ENCODE measurements around the gene NFYB. TPM values are rescaled to one million over a fixed set of nuclear protein-coding genes. Genes with fewer than 3 reads are reported as not detected.

NFYB gene
- total RNA-seq, 4 donors from 2014 or later: 27.2 to 47.8 (median 38.2) TPM

- TF ChIP-seq, protein P1, sequence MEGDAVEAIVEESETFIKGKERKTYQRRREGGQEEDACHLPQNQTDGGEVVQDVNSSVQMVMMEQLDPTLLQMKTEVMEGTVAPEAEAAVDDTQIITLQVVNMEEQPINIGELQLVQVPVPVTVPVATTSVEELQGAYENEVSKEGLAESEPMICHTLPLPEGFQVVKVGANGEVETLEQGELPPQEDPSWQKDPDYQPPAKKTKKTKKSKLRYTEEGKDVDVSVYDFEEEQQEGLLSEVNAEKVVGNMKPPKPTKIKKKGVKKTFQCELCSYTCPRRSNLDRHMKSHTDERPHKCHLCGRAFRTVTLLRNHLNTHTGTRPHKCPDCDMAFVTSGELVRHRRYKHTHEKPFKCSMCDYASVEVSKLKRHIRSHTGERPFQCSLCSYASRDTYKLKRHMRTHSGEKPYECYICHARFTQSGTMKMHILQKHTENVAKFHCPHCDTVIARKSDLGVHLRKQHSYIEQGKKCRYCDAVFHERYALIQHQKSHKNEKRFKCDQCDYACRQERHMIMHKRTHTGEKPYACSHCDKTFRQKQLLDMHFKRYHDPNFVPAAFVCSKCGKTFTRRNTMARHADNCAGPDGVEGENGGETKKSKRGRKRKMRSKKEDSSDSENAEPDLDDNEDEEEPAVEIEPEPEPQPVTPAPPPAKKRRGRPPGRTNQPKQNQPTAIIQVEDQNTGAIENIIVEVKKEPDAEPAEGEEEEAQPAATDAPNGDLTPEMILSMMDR (IDR thresholded peaks at IDR 0.05; ENCODE audit: low read depth): no peak
These were observed 765 bp upstream of the NFYB start for GRCh38 chr12:104138797-104139152.

- TF ChIP-seq, protein P1 (IDR thresholded peaks at IDR 0.05; ENCODE audit: low read depth): no peak
These were observed 759 bp downstream of the NFYB start for GRCh38 chr12:104137001-104137901.

DNA sequence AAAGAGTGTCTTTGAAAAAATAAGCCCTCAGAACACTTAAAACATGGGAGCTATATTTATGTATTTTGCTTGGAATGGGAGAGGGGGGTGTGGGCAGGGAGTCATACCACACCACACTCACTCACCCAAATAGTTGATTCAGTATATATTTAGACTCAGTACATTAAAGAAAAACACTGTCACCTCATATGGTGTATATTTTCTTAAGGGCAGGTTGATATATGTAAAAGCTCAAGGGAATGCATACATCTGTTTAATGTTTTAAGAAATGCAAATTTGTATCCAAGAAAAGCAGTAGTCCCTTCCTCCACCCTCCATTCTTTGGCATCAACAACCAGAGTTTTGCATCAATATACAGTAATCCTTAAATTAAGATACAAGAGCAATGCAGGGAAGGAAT is 1.4 kb downstream of the NFYB start:
- TF ChIP-seq, protein P1 (IDR thresholded peaks at IDR 0.05; ENCODE audit: low read depth): no peak

DNA sequence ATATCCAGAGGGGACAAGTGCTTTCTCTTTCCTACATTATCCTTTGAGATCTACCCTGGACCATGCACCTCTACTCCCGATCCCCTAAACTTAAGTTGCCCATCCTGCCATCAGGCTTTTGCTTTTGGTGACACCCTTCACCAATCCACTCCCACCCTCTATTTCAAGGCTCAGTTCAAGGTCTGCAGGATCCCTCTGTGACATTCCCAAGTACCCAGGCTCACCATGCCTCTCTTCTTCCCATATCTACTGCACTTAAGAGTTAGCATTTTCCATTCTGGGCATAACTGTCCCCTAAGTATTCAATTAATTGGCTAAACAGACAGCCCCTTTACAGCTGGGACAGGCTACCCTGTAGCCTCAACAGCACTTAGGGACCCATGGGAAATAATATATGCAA is 3.1 kb downstream of the NFYB start:
- TF ChIP-seq, protein P1 (IDR thresholded peaks at IDR 0.05; ENCODE audit: low read depth): no peak

DNA sequence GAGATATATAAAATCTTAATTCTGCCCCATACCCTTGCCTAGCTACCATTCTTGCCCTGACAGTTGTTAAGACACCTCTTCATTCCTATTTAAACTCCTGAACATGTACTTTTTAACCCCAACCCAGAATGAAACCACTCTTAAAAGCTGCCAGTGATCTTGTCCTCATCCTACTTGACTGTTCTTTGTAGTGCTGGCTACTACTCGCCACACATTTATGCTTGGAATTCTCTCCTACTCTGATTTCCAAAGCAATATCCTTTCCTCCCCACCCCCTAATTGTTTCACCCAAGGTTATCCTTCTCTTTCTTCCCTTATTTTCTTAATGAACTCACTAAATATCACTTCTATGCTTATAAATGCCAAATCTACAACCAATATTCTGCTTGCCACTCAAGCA is 4.1 kb downstream of the NFYB start:
- TF ChIP-seq, protein P1 (IDR thresholded peaks at IDR 0.05; ENCODE audit: low read depth): no peak

GRCh38 chr12:104133321-104133720 is 4.7 kb downstream of the NFYB start:
- TF ChIP-seq, protein P1 (IDR thresholded peaks at IDR 0.05; ENCODE audit: low read depth): no peak

DNA sequence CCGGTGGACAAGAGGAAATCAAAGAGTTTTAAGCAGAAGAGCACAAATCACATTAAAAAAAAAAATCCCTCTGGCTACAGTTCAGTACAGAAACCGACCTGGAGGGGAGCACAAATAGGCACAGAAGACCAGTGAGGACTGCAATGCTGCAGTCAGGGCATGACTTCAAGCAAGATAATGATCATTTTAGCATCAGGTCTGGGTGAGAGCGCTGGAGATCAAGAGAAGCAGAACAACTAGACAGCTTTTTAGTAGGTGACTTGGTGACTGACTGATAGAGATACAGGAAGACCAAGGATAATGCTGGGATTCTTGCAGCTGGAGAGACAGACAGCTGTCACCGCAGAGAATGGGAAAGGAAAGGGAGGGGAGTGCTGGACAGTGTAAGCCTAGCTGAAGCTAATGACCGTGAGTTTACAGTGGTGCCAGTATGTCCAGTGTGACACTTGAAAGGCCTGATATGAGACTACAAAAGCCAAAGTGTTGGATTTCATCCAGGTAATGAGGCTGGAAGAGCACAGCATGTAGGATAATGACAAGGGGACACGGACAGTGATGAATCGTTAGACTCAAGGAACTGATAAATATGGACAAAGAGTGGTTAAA is 5.6 kb downstream of the NFYB start:
- TF ChIP-seq, protein P1 (IDR thresholded peaks at IDR 0.05; ENCODE audit: low read depth): no peak

Measured in subcutaneous adipose tissue (tissue), 4 donors.